ENCODE measurements around the gene TAX1BP3. TPM values are rescaled to one million over a fixed set of nuclear protein-coding genes. Genes with fewer than 3 reads are reported as not detected.
"Not testable (repeated sequence)": the region's sequence is repeated elsewhere in the genome, so short reads cannot be mapped to it uniquely, and the experiment has no call there.

The TAX1BP3 gene, protein sequence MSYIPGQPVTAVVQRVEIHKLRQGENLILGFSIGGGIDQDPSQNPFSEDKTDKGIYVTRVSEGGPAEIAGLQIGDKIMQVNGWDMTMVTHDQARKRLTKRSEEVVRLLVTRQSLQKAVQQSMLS
- polyA plus RNA-seq (2014; cell fraction: cytosol; rRNA removed), result 45.7 and 61.2 TPM in 2 replicates
- 27.5 and 33.3 TPM in 2 replicates for polyA plus RNA-seq (2014; cell fraction: nucleus; rRNA removed)

DNA sequence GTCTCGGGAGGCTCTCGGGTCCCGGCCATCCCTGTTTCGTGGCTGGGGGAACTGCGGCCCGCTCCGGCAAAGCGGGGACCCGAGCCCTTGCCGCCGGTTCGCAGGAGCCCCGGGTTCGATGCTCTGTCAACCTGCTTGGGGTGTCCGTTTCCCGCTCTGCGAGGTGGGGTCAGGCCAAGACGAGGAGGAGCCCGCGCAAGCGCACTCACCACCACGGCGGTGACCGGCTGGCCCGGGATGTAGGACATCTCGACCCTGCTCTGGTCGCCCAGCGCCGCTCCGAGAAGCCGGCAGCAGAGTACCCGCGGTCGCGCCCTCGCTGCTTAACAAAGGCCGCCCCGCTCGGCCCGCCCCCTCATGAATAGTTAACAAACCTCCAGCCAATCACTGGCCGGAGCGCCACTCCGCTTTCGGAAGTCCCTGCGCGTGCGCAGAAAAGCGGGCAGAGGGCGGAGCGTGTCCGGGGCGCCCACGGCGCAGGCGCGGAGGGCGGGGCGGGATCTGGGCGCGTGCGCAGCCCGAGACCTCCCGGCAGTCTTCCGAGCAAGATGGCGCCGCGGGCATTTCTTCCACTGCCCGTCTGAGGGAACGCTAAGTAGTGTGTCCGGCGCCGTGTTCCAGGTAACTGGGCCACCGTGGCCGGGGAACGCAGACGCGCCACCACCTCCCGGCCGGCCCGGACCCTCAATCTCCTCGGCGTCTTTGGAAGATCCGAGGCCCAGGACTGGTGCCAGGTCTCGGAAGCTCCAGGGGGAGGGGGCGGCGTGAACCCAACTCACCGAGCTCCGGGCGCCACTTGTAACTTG is at the start of gene TAX1BP3, which contains the start of gene EMC6:
TSS of gene TAX1BP3 (minus strand) at position 300 of the 806 bp plus-strand sequence. CDS start at position 248, 52 bp downstream.
TSS of gene EMC6 (plus strand) at position 534 of the 806 bp plus-strand sequence. CDS start 335 bp downstream, outside the sequence.
- DNase-seq (ENCODE audit: low spot score), result peak; percentile 99

DNA sequence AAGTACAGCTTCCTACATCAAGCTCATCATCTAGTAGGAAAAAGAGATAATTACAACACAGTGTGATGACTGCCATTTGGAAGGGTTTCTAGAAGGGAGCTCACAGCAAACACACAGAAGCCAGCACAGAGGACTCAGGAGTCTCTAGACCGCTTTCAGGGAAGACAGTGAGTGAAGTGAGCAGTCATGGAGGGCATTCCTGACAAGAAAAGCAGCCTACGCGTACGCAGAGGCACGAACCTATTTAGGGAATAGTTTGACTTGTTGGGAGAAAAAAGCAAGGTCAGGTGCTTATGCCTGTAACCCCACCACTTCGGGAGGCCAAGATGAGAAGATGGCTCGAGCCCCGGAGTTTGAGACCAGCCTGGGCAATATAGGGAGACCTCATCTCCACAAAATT is 46.9 kb upstream of the TAX1BP3 start:
- DNase-seq (ENCODE audit: low spot score), result no peak

DNA sequence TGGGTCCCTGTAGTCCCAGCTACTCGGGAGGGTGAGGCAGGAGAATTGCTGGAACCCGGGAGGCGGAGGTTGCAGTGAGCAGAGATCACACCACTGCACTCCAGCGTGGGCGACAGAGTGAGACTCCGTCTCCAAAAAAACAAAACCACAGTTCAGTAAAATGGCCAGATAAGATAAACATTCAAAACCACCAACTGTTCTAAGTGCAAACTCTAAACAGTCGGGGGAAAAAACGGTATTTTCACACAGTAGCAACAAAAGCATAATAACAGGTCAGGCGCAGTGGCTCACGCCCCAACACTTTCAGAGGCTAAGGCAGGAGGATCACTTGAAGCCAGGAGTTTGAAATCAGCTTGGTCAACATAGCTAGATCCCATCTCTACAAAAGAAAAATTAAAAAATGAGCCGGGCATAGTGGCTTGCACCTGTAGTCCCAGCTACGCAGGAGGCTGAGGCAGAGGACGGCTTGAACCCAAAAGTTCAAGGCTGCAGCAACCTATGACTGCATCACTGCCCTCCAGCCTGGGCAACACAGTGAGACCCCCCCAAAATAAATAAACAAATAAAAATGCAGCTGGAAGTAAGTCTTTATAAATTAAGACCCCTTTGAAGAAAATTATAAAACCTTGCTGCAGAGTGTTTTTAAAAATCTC is 44.6 kb upstream of the TAX1BP3 start:
- no peak for DNase-seq (ENCODE audit: low spot score)

DNA sequence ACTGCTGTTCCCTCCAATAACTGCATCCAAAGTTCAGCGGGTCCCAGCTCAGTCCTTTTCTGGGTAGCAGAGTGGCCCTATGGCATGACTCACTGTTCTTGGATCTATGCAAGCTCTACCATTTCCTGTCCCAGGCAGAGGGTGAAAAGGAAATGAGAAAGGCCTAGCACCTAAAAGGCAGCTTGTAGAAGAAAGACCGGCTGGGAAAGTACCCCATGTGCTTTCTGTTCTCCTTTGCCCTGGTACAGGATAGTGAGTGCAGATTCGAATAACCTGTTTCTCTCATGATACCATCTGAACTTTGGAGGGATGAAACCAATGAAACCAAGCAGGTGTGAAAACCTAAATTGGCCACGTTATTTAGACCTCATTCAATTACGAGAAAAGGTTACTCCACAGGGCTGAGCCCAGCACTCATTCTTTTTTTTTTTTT is 42.6 kb upstream of the TAX1BP3 start:
- no peak for DNase-seq (ENCODE audit: low spot score)

DNA sequence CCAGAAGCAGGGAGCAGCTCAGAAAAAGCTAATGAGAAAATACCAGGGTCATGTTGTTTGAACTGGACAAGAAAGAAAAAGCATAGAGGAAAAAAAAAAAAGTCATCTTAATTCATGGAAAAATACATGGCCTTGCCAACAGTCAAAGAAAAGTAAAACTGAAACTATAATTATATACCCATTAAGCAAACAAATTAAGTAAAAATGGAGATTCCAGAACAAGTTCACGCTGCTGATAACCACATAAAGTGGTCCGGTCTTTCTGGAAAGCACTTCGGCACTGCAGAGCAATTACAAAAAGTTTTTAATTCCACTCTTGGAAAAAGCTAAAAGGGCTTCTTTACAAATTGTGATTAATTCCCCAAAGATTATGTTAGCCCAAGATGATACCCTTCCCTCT is 40.0 kb upstream of the TAX1BP3 start:
- no peak for DNase-seq (ENCODE audit: low spot score)

DNA sequence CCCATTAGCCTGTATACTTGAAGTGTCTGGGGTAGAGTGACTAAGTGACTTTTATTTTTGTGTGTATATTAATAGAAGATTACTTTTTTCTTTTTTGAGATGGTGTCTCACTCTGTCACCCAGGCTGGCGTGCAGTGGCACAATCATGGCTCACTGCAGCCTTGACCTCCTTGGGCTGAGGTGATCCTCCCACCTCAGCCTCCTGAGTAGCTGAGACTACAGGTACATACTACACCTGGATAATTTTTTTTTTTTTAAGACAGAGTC is 37.3 kb upstream of the TAX1BP3 start:
- not testable (repeated sequence) for DNase-seq (ENCODE audit: low spot score)

DNA sequence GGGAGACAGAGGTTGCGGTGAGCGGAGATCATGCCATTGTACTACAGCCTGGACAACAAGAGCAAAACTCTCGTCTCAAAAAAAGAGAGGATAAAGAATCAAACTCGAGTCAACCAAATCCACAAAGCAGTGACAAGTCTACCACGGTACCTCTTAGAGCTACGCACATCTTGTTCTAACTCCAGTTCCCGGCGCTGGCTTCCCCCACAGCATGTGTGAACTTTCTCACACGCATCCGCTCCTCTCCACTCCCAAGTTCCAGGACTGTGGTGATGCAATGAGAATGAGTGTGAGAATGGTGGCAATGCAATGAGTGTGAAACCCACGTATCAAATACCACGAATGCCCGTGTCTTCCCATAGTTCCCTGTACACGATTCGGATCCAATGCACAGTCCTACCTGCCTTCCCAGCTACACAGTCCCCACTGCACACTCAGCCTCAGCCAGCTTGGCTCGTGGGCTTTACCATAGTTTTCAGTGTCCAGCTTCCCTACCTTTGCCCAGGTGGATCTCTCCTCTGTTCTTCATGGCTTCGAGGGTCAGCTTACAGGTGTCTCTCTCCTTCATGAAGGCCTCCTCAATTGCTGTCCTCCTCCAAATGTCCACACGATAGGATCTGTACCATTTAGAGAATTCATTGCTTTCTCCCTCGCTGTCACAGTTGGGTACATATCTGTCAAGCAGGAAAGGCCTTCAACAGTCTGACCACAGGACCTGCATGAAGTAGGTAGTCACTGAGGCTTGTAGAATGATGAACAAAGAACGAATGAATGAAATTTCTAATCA is 36.7 kb upstream of the TAX1BP3 start:
- DNase-seq (ENCODE audit: low spot score), result no peak

DNA sequence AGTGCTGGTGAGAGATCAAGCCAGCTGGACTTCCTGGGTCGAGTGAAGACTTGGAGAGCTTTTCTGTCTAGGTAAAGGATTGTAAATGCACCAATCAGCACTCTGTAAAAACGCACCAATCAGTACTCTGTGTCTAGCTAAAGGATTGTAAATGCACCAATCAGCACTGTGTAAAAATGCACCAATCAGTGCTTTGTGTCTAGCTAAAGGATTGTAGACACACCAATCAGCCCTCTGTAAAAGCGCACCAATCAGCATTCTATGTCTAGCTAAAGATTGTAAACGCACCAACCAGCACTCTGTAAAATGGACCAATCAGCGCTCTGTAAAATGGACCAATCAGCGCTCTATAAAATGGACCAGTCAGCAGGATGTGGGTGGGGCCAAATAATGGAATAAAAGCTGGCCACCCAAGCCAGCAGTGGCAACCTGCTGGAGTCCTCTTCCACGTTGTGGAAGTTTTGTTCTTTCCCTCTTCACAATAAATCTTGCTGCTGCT is 33.7 kb upstream of the TAX1BP3 start:
- not testable (repeated sequence) for DNase-seq (ENCODE audit: low spot score)

DNA sequence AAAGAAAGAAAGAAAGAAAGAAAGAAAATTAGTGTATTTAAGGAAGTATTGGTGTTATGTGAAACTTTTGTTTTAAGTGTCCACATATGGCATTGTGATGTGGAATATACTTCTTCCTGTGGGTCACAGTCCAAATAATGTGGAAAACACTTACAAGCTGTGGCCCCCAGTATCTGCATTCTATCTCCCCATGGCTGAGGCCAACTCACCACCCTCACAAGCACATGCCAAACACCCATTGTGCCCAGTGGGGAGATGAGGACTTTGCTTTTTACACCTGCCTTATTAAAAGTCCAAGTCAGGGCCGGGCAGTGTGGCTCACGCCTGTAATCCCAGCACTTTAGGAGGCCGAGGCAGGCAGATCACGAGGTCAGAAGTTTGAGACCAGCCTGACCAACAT is 31.6 kb upstream of the TAX1BP3 start:
- no peak for DNase-seq (ENCODE audit: low spot score)

DNA sequence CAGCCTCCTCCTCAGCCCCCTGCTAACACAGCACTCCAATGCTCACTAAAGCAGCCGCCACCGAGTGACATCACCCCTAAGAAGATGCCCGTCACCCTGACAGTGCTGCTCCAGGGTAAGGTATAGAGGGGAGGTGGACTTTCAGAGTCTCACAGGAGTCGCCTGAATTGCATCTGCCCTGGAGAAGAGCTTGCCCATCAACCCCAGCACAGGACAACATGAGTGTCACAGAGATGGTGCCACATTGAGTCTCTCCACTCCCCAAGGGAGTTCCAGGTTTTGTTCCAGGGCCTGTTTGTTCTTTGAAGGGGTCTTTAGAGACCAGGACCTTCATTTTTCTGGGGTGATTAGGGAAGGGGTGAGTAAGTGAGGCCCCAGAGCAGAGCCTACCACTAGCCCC is 29.8 kb upstream of the TAX1BP3 start:
- no peak for DNase-seq (ENCODE audit: low spot score)

DNA sequence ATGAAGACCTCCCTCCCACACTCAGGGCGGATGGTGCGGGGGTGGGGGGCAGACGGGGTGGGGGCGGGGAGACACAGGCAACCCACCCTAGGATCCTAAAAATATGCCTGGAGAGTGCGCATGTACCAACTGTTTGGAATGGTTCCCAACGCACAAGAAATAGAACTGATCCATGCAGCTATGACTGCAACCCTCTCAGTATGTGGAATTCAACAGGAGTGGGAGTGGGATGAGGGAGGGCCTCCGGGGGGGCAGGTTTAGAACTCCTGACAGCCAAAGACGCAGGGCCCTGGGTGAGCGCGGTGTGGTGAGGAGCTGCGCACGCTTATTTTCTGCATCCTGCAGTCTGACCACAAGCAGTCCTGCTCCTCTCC is 28.7 kb upstream of the TAX1BP3 start:
- DNase-seq (ENCODE audit: low spot score), result no peak

DNA sequence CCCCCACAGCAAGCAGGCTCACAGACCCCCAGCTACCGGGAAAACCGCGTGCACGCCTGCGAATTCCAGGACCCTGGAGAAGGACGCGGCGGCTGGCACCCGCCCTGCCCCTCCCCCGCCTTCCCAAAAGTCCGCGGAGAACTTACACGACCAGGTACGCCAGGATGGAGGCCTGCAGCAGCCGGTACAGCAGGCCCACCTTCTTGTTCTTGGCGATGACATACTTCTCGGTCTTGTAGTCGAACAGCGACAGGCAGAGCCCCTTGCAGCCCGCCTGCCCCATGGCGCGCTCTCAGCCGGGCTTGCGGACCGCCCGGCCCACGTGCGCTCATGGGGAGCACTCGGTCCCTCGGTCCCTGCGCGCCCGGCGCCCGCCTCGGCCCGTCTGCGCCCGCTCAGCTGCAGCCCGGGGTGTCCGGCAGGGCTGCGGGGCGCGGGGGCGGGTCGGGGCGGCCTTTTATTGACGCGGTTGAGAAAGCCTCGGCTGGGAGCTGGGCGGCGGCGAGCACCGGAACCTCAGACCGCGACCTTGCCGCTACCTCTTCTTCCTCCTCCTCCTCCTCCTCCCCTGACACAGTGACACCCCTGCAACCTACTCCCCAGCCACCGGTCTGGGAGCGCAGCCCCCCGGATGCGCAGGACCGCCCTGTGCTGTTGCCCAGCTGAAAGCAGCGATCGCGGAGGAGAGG is 27.5 kb upstream of the TAX1BP3 start, which contains the start of gene P2RX5:
TSS of gene P2RX5 (minus strand) at position 433 of the 689 bp plus-strand sequence. CDS start at position 283, 150 bp downstream.
- DNase-seq (ENCODE audit: low spot score), result no peak

DNA sequence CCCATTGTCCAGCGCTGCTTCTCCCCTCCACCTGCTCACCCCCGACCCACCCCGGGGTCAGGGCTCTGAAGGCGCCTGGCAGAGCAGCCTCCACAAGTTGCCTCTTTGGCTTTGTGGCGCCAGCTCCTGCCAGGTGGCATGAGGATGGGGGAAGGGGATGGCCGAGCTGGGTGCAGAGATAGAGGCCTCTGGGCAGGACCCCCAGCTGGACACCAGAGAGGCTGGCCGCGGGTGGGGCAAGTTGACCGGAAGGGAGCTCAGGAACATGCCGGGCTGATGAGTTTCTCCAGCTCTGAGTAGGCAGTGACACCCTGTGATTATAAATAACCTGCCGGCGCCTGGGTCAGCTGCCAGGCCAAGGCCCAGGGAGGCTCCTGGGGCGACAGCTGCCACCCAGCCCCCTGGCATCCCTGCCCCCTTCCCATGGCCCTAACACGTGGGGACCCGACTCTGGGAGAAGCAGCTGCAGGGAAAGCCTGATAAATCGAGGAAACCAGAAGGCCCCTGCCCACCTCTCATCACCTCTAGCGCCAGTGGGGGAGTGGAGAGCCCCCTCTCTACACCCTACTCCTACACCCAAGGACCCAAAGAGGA is 26.8 kb upstream of the TAX1BP3 start:
- DNase-seq (ENCODE audit: low spot score), result no peak

DNA sequence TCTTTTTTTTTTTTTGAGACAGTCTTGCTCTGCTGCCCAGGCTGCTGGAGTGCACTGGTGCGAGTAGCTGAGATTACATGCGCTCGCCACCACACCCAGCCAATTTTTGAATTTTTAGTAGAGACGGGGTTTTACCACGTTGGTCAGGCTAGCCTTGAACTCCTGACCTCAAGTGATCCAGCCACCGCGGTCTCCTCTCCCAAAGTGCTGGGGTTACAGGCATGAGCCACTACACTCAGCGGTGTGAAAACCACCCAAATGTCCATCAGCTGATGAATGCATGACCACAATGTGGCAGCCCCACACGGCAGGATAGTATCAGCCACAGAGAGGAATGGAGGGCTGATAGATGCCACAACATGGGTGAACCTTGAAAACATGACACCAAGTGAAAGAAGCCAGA is 25.5 kb upstream of the TAX1BP3 start:
- DNase-seq (ENCODE audit: low spot score), result no peak

DNA sequence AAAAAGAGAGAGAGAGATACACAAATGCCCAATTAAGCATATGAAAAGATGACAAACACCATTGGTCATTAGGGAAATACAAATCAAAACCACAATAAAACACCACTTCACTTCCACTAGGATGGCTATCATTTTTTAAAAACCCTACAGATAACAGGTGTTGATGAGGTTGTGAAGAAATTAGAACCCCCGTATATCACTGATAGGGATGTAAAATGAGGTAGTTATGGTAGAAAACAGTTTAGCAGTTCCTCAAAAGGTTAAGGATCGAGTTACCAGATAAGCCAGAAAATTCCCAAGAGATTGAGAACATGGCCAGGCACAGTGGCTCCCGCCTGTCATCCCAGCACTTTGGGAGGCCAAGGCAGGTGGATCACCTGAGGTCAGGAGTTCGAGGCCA is 24.8 kb upstream of the TAX1BP3 start:
- DNase-seq (ENCODE audit: low spot score), result no peak

DNA sequence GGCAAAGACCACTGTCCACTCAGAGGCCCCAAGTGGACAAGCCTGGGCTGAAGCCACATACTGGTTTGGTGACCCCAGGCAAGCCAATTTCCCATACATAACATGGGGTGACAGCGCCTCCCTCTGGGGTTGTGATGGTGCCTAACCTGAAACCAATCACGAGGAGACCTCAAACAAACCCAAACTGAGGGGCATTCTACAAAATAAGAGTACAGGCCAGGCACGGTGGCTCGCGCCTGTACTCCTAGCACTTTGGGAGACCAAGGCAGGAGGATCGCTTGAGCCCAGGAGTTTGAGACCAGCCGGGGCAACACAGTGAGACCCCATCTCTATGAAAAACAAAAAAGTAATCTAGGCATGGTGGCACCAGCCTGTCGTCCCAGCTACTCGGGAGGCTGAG is 24.0 kb upstream of the TAX1BP3 start:
- DNase-seq (ENCODE audit: low spot score), result no peak

DNA sequence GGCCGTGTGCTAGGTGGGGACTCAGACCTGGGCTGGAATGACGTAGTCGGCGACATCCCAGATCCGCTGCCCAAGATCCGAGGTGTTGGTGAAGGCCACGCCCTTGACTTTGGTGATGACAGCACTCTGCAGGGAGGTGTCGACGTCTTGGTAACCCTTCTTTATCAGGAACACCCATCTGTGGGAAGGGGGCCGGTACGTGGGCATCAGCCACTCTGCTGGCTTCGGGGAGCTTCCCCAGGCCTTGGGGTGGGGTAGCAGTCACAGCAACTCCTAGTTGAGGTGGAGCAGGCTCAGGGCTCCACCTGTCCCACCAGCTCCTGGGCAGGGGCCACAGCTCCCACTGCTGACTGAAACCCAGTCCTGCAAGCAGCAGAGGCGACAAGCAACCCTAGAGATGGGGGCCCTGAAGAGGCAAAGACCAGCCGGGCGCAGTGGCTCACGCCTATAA is 23.3 kb upstream of the TAX1BP3 start:
- DNase-seq (ENCODE audit: low spot score), result no peak

DNA sequence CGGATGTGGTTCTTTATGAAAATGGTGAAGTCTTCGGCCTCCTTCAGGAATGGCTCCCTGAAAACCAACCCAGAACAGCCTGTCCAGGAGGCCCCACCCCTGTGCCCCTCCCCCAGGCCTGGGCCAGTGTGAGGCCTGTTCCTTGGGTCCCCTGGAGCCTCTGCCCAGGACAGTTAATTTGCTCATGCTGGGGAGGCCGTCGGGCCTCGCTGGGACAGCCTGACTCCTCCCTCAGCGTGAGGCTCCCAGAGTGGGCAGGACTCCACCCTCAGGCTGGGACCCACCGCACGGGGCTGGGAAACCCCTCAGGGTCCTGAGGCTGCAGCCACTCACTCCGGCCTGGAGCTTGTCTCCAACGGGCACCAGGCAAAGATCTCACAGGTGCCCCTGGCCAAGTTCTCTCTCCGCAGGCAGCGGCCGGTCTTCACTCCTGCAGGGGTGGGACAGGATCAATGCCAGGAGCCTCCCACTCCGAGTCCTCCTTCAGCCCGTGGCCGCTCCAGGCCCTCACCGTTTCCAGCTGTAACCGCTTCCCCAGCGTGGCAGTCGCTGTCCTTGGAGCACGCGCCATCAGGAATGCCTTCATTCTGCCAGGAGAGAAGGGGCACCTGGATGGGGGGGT is 21.8 kb upstream of the TAX1BP3 start:
- no peak for DNase-seq (ENCODE audit: low spot score)

DNA sequence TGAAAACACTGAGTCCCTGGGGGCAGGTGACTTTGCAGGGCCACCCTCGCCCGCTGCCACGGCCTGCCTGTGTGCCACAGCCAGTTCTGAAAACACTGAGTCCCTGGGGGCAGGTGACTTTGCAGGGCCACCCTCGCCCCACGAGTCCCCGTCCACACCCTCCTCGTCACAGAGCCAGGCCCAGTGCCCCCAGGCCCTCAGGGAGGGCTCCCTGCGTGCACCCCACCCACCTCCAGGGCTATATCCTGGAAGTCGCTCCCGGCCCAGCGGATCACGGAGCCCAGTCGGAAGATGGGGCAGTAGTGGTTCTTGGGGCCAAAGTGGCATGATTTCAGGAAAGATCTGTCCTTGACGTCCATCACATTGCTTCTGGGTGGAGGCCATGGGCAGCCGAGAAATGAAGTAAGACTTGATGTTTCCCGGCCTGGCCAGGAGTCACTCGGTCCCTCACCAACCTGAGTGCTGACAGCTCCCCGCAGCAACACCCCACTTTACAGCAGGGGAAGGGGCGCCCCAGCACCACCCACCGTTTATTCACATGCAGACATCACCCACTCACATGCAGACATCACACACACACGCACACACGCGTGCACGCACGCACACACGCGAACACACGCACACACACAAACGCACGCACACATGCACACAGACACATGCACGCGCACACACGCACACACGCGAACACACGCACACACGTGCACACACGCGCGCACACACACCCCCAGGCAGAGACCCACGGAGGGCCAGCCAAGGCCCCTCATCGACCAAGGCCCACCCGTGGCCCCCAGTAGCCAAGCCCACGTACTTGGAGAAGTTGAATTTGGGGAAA is 21.1 kb upstream of the TAX1BP3 start:
- DNase-seq (ENCODE audit: low spot score), result no peak
